ENCODE data around the gene USP1. TPM values are rescaled to one million over a fixed set of nuclear protein-coding genes. Genes with fewer than 3 reads are reported as not detected.

The USP1 gene
- polyA plus RNA-seq, 1 donor (not counting 4 experiments of a cell fraction or from before 2014, with no cell fraction given): 12.0 TPM

DNA sequence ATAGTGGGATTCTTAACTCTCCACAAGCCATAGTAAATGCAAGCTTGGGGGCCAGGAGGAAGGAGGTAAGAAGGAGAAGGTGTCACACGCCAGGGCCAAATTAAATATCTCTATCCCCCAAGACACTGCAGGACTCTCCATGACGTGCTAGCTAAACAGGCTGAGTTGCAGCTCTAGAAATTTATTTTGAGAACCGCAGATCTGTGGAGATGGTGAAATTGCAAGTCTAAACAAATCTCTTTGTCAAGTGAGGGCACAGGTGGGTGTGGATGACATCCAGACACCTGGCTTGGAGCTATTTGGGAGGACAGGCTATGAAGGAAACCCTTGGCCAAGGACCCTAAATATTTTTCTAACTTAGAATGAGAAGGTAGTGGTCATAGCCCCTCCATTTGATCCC lies 39.5 kb upstream of the USP1 start:
- H3K4me1 ChIP-seq (ENCODE audit: control insufficient read depth, extremely low read depth, insufficient read depth, low read length): peaks cover 20% of the 10 kb centered on the region
- dilution Hi-C loops (cut with MboI; ENCODE audit: extremely low pct_ligation_motif_present, low sequenced_read_pairs): no loop called here
- no peaks in the 10 kb centered on the region for H3K27me3 ChIP-seq (ENCODE audit: control insufficient read depth, extremely low read depth, insufficient read depth, low read length)
- TF ChIP-seq, protein P1, sequence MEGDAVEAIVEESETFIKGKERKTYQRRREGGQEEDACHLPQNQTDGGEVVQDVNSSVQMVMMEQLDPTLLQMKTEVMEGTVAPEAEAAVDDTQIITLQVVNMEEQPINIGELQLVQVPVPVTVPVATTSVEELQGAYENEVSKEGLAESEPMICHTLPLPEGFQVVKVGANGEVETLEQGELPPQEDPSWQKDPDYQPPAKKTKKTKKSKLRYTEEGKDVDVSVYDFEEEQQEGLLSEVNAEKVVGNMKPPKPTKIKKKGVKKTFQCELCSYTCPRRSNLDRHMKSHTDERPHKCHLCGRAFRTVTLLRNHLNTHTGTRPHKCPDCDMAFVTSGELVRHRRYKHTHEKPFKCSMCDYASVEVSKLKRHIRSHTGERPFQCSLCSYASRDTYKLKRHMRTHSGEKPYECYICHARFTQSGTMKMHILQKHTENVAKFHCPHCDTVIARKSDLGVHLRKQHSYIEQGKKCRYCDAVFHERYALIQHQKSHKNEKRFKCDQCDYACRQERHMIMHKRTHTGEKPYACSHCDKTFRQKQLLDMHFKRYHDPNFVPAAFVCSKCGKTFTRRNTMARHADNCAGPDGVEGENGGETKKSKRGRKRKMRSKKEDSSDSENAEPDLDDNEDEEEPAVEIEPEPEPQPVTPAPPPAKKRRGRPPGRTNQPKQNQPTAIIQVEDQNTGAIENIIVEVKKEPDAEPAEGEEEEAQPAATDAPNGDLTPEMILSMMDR (optimal IDR thresholded peaks at IDR 0.05 in 1 of 3, IDR thresholded peaks at IDR 0.05 in 1 of 3, conservative IDR thresholded peaks at IDR 0.05 in 1 of 3; ENCODE audit: extremely low read depth in 1 of 3, insufficient read depth in 2 of 3, low read length in 3 of 3): no peak
- H3K79me2 ChIP-seq (ENCODE audit: control insufficient read depth, insufficient read depth, low read length): no peaks in the 10 kb centered on the region
- H3K27ac ChIP-seq (ENCODE audit: control insufficient read depth, insufficient read depth, low read length): no peak overlapping the region
- no peaks in the 10 kb centered on the region for H3K9me3 ChIP-seq (ENCODE audit: control insufficient read depth, low read depth, low read length)
- H3K9ac ChIP-seq (ENCODE audit: control insufficient read depth, extremely low read depth, insufficient read depth, low read length): no peak overlapping the region
- no peak overlapping the region for H2AFZ ChIP-seq (ENCODE audit: control insufficient read depth, low read length)
- H4K20me1 ChIP-seq (ENCODE audit: control insufficient read depth, extremely low read depth, insufficient read depth, low read length): no peaks in the 10 kb centered on the region
- FAIRE-seq (peak; percentile 94), DNase-seq (ENCODE audit: low read depth, low spot score) (no peak)
- H3K4me2 ChIP-seq (ENCODE audit: control insufficient read depth, extremely low read depth, insufficient read depth, low read depth, low read length): peak overlapping the region; percentile 81
- peaks cover 2% of the 10 kb centered on the region for H3K9me1 ChIP-seq (ENCODE audit: control insufficient read depth, extremely low read depth, insufficient read depth, low read length)
- H3K36me3 ChIP-seq (ENCODE audit: control insufficient read depth in 2 of 2, extremely low read depth in 1 of 2, insufficient read depth in 2 of 2, low read length in 2 of 2): no peaks in the 10 kb centered on the region
- H3K4me3 ChIP-seq (ENCODE audit: control insufficient read depth in 2 of 3, extremely low read depth in 1 of 3, insufficient read depth in 2 of 3, low read depth in 1 of 3, low read length in 3 of 3): peak overlapping the region in 2 of 3 experiments; percentile 21 to 24

DNA sequence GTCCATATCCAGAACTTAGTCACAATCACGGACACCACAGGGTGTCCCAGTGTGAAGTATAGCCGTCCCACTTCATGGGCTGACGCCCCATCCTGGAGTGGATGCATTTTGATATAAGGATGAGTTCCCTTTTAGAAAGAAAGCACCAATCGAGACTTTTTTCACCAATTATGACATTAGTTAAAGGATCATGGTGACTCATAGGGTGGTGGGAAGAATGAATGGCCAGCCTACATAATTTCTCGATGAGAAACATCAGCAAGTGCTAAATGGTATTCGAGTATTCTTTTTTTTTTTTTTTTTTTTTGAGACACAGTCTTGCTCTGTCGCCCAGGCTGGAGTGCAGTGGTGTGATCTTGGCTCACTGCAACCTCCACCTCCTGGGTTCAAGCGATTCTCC lies 38.5 kb upstream of the USP1 start:
- H3K9ac ChIP-seq (ENCODE audit: control insufficient read depth, extremely low read depth, insufficient read depth, low read length): no peak overlapping the region
- DNase-seq (ENCODE audit: low read depth, low spot score): no peak
- peak overlapping the region; percentile 25 for H3K4me2 ChIP-seq (ENCODE audit: control insufficient read depth, extremely low read depth, insufficient read depth, low read depth, low read length)

More for the DNA sequence above, 38.5 kb upstream of the USP1 start:
- Histone ChIP-seq H3K36me3 (ENCODE audit: control insufficient read depth in 2 of 2, extremely low read depth in 1 of 2, insufficient read depth in 2 of 2, low read length in 2 of 2) (no peaks in the 10 kb centered on the region), H3K79me2 (ENCODE audit: control insufficient read depth, insufficient read depth, low read length) (no peaks in the 10 kb centered on the region), H3K9me1 (ENCODE audit: control insufficient read depth, extremely low read depth, insufficient read depth, low read length) (peaks cover 2% of the 10 kb centered on the region), H3K27me3 (ENCODE audit: control insufficient read depth, extremely low read depth, insufficient read depth, low read length) (no peaks in the 10 kb centered on the region), H2AFZ (ENCODE audit: control insufficient read depth, low read length) (no peak overlapping the region), H3K4me3 (ENCODE audit: control insufficient read depth in 2 of 3, extremely low read depth in 1 of 3, insufficient read depth in 2 of 3, low read depth in 1 of 3, low read length in 3 of 3) (no peak overlapping the region), H4K20me1 (ENCODE audit: control insufficient read depth, extremely low read depth, insufficient read depth, low read length) (no peaks in the 10 kb centered on the region), H3K4me1 (ENCODE audit: control insufficient read depth, extremely low read depth, insufficient read depth, low read length) (peaks cover 20% of the 10 kb centered on the region), H3K9me3 (ENCODE audit: control insufficient read depth, low read depth, low read length) (no peaks in the 10 kb centered on the region), H3K27ac (ENCODE audit: control insufficient read depth, insufficient read depth, low read length) (peak overlapping the region; percentile 11)
- TF ChIP-seq, protein P1 (optimal IDR thresholded peaks at IDR 0.05 in 1 of 3, IDR thresholded peaks at IDR 0.05 in 1 of 3, conservative IDR thresholded peaks at IDR 0.05 in 1 of 3; ENCODE audit: extremely low read depth in 1 of 3, insufficient read depth in 2 of 3, low read length in 3 of 3): no peak
- TF ChIP-seq EZH2 (IDR thresholded peaks at IDR 0.05; ENCODE audit: low read length): no peak
- dilution Hi-C loops (cut with MboI; ENCODE audit: extremely low pct_ligation_motif_present, low sequenced_read_pairs): no loop called here
- FAIRE-seq: no peak
